ENCODE measurements around the gene CNP. TPM values are rescaled to one million over a fixed set of nuclear protein-coding genes. Genes with fewer than 3 reads are reported as not detected.

CNP gene
- total and polyA plus RNA-seq, 8 donors, result 53.4 to 75.4 (median 62.6) TPM

DNA sequence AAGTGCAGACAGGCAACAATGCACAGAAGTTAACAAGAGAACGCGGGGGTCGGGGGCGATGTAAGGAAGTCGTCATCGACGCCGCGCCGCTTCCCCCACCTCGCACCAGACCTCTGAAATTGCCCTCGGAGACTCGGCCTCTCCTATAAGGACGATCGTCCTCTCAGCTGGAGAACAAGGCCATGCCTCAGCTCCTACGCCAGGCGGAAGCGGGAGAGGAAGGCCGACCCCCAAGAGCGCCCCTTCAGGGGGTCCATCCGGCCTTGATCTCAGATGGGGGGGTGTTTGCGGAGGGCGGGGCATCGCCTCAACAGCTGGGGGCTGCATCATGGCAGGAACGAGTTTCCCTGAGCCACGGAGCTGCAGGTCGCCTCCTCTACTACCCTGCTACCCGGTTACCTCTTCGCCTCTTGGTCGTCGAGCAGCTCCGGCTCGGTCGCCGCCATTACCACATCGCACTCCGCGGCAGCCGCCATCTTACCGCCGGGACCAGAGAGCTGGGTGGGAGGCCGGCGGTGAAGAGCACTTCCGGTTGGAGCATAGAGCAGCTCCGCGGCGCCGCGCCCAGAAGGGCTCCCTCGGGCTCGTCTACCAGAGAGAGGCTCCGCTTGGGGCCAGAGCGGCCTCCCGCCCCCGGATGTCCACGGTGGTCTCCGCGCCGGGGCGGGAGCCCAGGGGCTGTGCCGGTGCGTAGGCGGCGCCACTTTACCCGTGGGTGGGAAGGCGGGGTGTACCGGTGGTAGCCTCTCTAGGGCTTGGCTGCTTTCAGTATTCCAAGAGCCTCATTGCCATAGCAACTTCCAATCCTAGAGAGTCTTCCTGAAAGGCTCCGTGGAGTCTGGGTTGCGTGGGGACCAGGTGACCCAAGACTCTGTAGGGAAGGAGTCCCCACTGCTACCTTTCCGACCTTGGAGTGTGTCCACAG, 50.6 kb downstream of the CNP start, which contains the start of gene DNAJC7:
Gene DNAJC7, minus strand, starts transcription at position 499 of the 925 bp plus-strand sequence. Its CDS starts 23 bp downstream, at position 476.
- ATAC-seq, result peak; percentile 94

DNA sequence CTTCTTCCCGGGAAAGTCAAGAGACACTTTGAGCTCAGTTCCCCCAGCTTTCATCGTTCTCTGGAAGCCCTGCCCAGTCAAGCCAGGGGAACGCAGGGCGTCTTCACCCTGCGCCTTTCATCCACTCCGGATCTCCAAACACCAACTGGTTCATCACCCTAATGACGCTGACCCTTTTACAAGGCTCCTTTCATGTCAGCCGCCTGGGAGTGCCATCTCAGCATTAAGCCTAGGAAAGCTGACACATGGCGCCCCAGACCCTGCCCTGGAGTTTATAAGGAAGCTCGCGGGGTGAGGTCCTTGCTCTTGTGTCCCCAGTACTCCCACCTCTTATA, 51.2 kb downstream of the CNP start:
- Histone ChIP-seq H3K4me3 (peak overlapping the region; percentile 90 to 96), H3K9me3 (no peaks in the 10 kb centered on the region), H3K4me1 (peaks cover 23 to 72% of the 10 kb centered on the region in 2 donors), H3K27me3 (no peaks in the 10 kb centered on the region), H3K27ac (peak overlapping the region; percentile 93 to 94), H3K36me3 (peaks cover 0 to 19% of the 10 kb centered on the region in 2 donors)
- ATAC-seq (no peak), DNase-seq (no peak)
- TF ChIP-seq, protein P1, sequence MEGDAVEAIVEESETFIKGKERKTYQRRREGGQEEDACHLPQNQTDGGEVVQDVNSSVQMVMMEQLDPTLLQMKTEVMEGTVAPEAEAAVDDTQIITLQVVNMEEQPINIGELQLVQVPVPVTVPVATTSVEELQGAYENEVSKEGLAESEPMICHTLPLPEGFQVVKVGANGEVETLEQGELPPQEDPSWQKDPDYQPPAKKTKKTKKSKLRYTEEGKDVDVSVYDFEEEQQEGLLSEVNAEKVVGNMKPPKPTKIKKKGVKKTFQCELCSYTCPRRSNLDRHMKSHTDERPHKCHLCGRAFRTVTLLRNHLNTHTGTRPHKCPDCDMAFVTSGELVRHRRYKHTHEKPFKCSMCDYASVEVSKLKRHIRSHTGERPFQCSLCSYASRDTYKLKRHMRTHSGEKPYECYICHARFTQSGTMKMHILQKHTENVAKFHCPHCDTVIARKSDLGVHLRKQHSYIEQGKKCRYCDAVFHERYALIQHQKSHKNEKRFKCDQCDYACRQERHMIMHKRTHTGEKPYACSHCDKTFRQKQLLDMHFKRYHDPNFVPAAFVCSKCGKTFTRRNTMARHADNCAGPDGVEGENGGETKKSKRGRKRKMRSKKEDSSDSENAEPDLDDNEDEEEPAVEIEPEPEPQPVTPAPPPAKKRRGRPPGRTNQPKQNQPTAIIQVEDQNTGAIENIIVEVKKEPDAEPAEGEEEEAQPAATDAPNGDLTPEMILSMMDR (IDR thresholded peaks at IDR 0.05), result no peak
- intact Hi-C loops (cut with DNase I), result loop anchor here in 1 of 2 donors (10.0 kb wide), 1 partner anchor 53 kb away; the partner anchor contains the start of gene CNP

More for the DNA sequence above, 50.6 kb downstream of the CNP start, which contains the start of gene DNAJC7:
- intact Hi-C loops (cut with DNase I), result loop anchor here in 1 of 2 donors (10.0 kb wide), 1 partner anchor 52 kb away; the partner anchor contains the start of gene CNP
- H3K4me3 ChIP-seq, result peak within 1 kb of the TSS; percentile 90 to 96
- H3K27ac ChIP-seq, result peak within 1 kb of the TSS; percentile 93 to 94
- H3K36me3 ChIP-seq, result peaks cover 0 to 12% of the 10 kb centered on the region in 2 donors
- DNase-seq, result peak; percentile 89 to 98 (median 95)
- TF ChIP-seq, protein P1 (IDR thresholded peaks at IDR 0.05), result no peak
- H3K27me3 ChIP-seq, result no peaks in the 10 kb centered on the region
- H3K9me3 ChIP-seq, result no peaks in the 10 kb centered on the region
- peaks cover 21 to 72% of the 10 kb centered on the region in 2 donors for H3K4me1 ChIP-seq

DNA sequence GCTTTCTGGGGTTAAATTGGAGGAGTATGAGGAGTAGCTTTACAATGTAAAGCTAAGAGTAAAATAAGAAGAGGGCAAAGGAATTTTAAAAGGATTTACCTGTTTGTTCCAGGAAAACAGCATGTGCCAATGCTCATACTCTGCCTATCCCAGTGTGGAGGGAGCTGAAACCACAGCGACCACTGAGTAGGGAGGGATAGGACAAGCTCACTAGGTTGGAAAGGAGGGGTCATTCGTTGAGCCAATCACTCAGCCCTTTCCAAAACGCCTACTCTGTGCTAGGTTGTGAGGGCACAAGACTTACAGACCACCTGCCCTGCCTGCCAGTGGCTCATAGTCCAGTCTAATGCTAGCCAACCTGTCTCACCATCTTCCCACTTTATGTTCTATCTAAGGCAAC, 51.7 kb downstream of the CNP start:
- peak overlapping the region; percentile 93 to 94 for H3K27ac ChIP-seq

DNA sequence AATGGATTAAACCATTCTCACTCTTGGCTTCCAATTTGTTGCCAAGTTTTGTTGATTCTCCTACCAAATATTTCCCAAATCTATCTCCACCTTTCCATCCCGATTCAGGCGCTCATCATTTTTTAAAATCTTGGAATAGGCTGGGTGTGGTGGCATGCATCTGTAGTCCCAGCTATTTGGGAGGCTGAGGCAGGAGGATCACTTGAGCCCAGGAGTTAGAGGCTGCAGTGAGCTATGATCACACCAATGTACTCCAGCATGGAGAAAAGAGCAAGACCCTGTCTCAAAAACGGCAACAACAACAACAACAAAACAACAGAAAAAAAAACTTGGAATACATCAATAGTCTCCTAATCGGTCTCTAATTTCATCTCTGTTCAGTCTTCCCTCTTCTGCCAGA, 52.4 kb downstream of the CNP start:
- H3K9me3 ChIP-seq, result no peaks in the 10 kb centered on the region
- peaks cover 28 to 72% of the 10 kb centered on the region in 2 donors for H3K4me1 ChIP-seq
- TF ChIP-seq, protein P1 (IDR thresholded peaks at IDR 0.05), result no peak
- DNase-seq (no peak), ATAC-seq (no peak)
- H3K27me3 ChIP-seq, result no peaks in the 10 kb centered on the region
- H3K4me3 ChIP-seq, result no peak overlapping the region
- H3K36me3 ChIP-seq, result peaks cover 0 to 25% of the 10 kb centered on the region in 2 donors
- no peak overlapping the region for H3K27ac ChIP-seq
- intact Hi-C loops (cut with DNase I), result loop anchor here in 1 of 2 donors (10.0 kb wide), 1 partner anchor 54 kb away; the partner anchor contains the start of gene CNP

More for the DNA sequence above, 51.7 kb downstream of the CNP start:
- ATAC-seq (no peak), DNase-seq (no peak)
- TF ChIP-seq, protein P1 (IDR thresholded peaks at IDR 0.05), result no peak
- Histone ChIP-seq H3K4me1 (peaks cover 23 to 72% of the 10 kb centered on the region in 2 donors), H3K27me3 (no peaks in the 10 kb centered on the region), H3K36me3 (peaks cover 0 to 24% of the 10 kb centered on the region in 2 donors), H3K9me3 (no peaks in the 10 kb centered on the region), H3K4me3 (peak overlapping the region in 1 of 2 donors; percentile 90)
- intact Hi-C loops (cut with DNase I), result loop anchor here in 1 of 2 donors (10.0 kb wide), 1 partner anchor 54 kb away; the partner anchor contains the start of gene CNP

All from left lung (tissue), 10 donors.